ENCODE results near the gene PJA2. TPM values are rescaled to one million over a fixed set of nuclear protein-coding genes. Genes with fewer than 3 reads are reported as not detected.
A peak's percentile ranks its signal among the peaks of the same experiment; 100 is the strongest.

The PJA2 gene
- polyA plus RNA-seq, 1 experiment, result 109 TPM

DNA sequence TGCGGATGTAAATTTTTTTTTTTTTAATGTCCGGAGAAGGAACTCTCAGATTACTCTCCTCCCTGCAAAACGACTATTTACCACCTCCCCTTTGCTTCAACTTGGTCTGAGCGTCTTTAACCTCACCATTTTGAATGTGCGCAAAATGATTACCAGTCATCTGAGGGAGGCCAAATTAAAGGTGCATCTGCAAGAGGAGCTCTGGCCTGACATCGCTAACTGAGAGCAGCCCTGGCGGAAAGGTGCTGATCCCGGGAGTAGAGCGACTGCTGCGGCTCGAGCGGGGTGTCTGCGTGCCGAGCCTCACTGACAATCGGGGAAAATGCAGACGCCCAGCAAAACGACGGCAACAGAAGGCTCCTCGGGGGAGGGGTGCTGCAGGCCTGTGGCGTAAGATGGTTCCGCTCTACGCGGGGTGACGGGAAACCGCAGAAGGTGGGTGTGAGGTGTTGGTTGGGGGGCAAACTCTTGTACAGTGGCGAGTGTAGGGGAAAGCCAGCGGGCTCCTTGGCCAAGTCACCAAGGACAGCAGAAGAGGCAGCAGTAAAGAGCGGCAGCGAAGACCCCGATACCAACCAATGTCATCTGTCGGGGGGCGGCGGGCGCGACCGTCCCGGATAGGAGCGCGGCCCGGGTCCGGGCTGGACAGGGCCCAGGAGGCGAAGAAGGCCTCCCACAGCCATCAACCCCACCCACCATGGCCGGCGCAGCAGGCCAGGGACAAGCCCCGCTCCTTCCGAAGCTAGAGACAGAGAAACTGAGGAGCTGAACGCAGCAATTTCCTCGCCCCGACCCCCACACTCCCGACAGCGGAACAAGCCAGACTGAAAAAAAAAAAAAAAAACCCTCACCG is 557 bp downstream of the PJA2 start:
- H3K27me3 ChIP-seq (ENCODE audit: control insufficient read depth, insufficient read depth, low read length), result no peaks in the 10 kb centered on the region
- peaks cover 6% of the 10 kb centered on the region; the same call in 1 of the 2 replicates for H3K9me3 ChIP-seq (ENCODE audit: control insufficient read depth, insufficient read depth, low read length)
- DNase-seq (ENCODE audit: low read depth, low spot score), result no peak
- peak overlapping the region; percentile 99 for H3K27ac ChIP-seq (ENCODE audit: low read depth, low read length)
- CTCF ChIA-PET, result interaction anchor here (0.8 kb wide), 1 partner anchor 45 kb away, joined by 4 read pairs; no protein-coding TSS in a partner anchor
- POLR2A ChIA-PET, result interaction anchor here (0.6 to 1.6 kb wide), 7 partner anchors 24 to 1026 kb away, joined by 3 to 8 read pairs (median 5); no protein-coding TSS in a partner anchor
- H3K4me3 ChIP-seq (ENCODE audit: low read depth, low read length), result peak overlapping the region; percentile 89
- TF ChIP-seq CTCF (IDR thresholded peaks at IDR 0.05; ENCODE audit: low read depth, low read length), result no peak

DNA sequence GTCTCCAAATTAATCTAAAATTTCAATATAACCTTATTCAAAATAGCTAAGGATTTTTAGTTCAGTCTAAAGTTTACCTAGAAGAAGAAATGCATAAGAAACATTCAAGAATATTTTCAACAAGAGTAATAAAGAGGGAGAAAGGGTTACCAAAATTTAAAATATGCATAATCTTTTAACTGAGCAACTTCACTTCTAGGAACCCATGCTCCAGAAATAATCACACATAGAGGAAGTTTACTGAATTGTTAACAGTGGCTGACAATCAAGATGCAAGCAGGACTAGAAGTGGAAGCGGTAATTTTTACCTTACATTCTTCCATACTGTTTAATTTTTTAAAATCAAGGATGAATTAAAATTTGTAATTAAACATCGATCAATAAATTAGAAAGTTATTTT is 1.9 kb downstream of the PJA2 start:
- H3K9me3 ChIP-seq (ENCODE audit: control insufficient read depth, insufficient read depth, low read length), result peaks cover 8% of the 10 kb centered on the region; the same call in 1 of the 2 replicates
- TF ChIP-seq CTCF (IDR thresholded peaks at IDR 0.05; ENCODE audit: low read depth, low read length), result no peak
- POLR2A ChIA-PET, result no interaction called here
- no peak overlapping the region for H3K27ac ChIP-seq (ENCODE audit: low read depth, low read length)
- no peaks in the 10 kb centered on the region for H3K27me3 ChIP-seq (ENCODE audit: control insufficient read depth, insufficient read depth, low read length)
- DNase-seq (ENCODE audit: low read depth, low spot score), result no peak
- CTCF ChIA-PET, result no interaction called here
- H3K4me3 ChIP-seq (ENCODE audit: low read depth, low read length), result peak overlapping the region; percentile 89

DNA sequence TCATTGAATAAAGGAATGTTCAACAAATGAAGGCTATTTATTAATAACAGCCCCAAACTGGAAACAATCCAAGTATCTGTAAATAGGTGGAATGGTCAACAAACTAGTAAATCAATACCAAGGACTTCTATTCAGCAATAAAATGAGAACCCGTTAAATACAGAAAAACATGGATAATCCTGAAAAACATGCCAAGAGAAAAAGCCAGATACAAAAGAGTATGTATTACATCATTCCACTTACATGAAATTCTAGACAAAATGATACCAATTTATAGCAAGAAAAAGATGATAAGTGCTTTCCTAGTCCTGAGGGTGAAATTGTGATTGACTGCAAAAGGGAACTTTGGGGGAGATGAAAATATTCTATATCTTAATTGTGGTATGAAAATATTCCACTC is 3.1 kb downstream of the PJA2 start:
- no peak for DNase-seq (ENCODE audit: low read depth, low spot score)
- CTCF ChIA-PET, result no interaction called here
- POLR2A ChIA-PET, result no interaction called here

GRCh38 chr5:109404428-109404960 is 5.3 kb downstream of the PJA2 start:
- no peak for DNase-seq (ENCODE audit: low read depth, low spot score)
- ChIA-PET CTCF (no interaction called here), POLR2A (no interaction called here)
- Histone ChIP-seq H3K27me3 (ENCODE audit: control insufficient read depth, insufficient read depth, low read length) (no peaks in the 10 kb centered on the region), H3K9me3 (ENCODE audit: control insufficient read depth, insufficient read depth, low read length) (peaks cover 8% of the 10 kb centered on the region; the same call in 1 of the 2 replicates), H3K4me3 (ENCODE audit: low read depth, low read length) (no peak overlapping the region), H3K27ac (ENCODE audit: low read depth, low read length) (no peak overlapping the region)
- no peak for TF ChIP-seq CTCF (IDR thresholded peaks at IDR 0.05; ENCODE audit: low read depth, low read length)

More for the DNA sequence above, 3.1 kb downstream of the PJA2 start:
- no peak for TF ChIP-seq CTCF (IDR thresholded peaks at IDR 0.05; ENCODE audit: low read depth, low read length)
- H3K4me3 ChIP-seq (ENCODE audit: low read depth, low read length), result peak overlapping the region; percentile 89
- no peaks in the 10 kb centered on the region for H3K27me3 ChIP-seq (ENCODE audit: control insufficient read depth, insufficient read depth, low read length)
- H3K27ac ChIP-seq (ENCODE audit: low read depth, low read length), result no peak overlapping the region
- H3K9me3 ChIP-seq (ENCODE audit: control insufficient read depth, insufficient read depth, low read length), result peaks cover 8% of the 10 kb centered on the region; the same call in 1 of the 2 replicates

DNA sequence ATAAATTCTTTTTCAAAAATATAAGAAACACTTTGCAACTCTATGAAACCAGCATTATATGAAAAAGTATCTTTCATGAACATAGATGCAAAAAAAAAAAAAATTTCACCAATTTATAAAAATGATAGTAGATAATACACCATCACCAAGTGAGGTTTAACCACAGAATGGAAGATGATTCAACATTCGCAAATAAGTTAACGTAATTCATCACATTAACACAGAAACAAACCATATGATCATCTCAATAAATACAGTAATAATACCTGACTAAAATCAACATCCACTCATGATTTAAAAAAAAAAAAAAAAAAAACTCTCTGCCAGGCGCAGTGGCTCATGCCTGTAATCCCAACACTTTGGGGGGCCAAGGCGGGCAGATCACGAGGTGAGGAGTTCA is 6.3 kb downstream of the PJA2 start:
- TF ChIP-seq CTCF (IDR thresholded peaks at IDR 0.05; ENCODE audit: low read depth, low read length), result no peak
- ChIA-PET CTCF (no interaction called here), POLR2A (no interaction called here)
- H3K27ac ChIP-seq (ENCODE audit: low read depth, low read length), result no peak overlapping the region
- peaks cover 8% of the 10 kb centered on the region; the same call in 1 of the 2 replicates for H3K9me3 ChIP-seq (ENCODE audit: control insufficient read depth, insufficient read depth, low read length)
- no peak overlapping the region for H3K4me3 ChIP-seq (ENCODE audit: low read depth, low read length)
- no peak for DNase-seq (ENCODE audit: low read depth, low spot score)
- H3K27me3 ChIP-seq (ENCODE audit: control insufficient read depth, insufficient read depth, low read length), result no peaks in the 10 kb centered on the region
